Measurements from ENCODE around the gene SHISA4. TPM values are rescaled to one million over a fixed set of nuclear protein-coding genes. Genes with fewer than 3 reads are reported as not detected.

The SHISA4 gene
- total and polyA plus RNA-seq, 2 donors (not counting 3 experiments of a cell fraction or from before 2014, with no cell fraction given) = 25.6 to 78.2 TPM

- no peaks in the 10 kb centered on the region for H3K9me1 ChIP-seq (replicated peaks; ENCODE audit: control insufficient read depth, extremely low read depth, insufficient read depth, low read length)
- no peak for DNase-seq (ENCODE audit: low read depth, low spot score)
- no TSS peak for BruUV-seq (replicated peaks)
- H3K27ac ChIP-seq (ENCODE audit: insufficient read depth, low read depth, low read length) = no peak overlapping the region
- CTCF ChIA-PET = interaction anchor here (1.4 to 10.8 kb wide), 15 partner anchors 7 to 103 kb away, joined by 5 to 577 read pairs (median 23); partner anchors contain the start of genes IPO9, LMOD1, RNPEP and TIMM17A
- no peaks in the 10 kb centered on the region for H4K20me1 ChIP-seq (replicated peaks; ENCODE audit: control insufficient read depth, extremely low read depth, insufficient read depth, low read length)
- no peaks in the 10 kb centered on the region for H3K36me3 ChIP-seq (ENCODE audit: control insufficient read depth in 2 of 2, extremely low read depth in 1 of 2, insufficient read depth in 2 of 2, low read length in 2 of 2)
- no peaks in the 10 kb centered on the region for H3K79me2 ChIP-seq (ENCODE audit: control insufficient read depth, insufficient read depth, low read length)
- dilution Hi-C loops (cut with MboI; ENCODE audit: extremely low pct_ligation_motif_present, low sequenced_read_pairs) (no loop called here), intact Hi-C loops (cut with micrococcal nuclease) (loop anchor here (1.0 to 2.0 kb wide), 7 partner anchors 7 to 222 kb away; partner anchors contain the start of genes LMOD1 and TIMM17A)
- no peak overlapping the region for H3K9ac ChIP-seq (replicated peaks; ENCODE audit: extremely low read depth, insufficient read depth, low read length)
- POLR2A ChIA-PET = interaction anchor here (1.6 to 1.8 kb wide), 2 partner anchors 67 to 75 kb away, joined by 3 to 4 read pairs; no protein-coding TSS in a partner anchor
- no peak overlapping the region for H3K4me2 ChIP-seq (ENCODE audit: insufficient read depth, low read length)
- no peak for FAIRE-seq
- no peak overlapping the region for H3K4me3 ChIP-seq (replicated peaks in 1 of 3; ENCODE audit: insufficient read depth in 1 of 3, low read depth in 1 of 3, low read length in 3 of 3)
- H2AFZ ChIP-seq (ENCODE audit: low read depth, low read length) = no peak overlapping the region
- H3K9me3 ChIP-seq (replicated peaks; ENCODE audit: control insufficient read depth, insufficient read depth, low read length) = no peaks in the 10 kb centered on the region
- H3K4me1 ChIP-seq (ENCODE audit: control insufficient read depth, extremely low read depth, insufficient read depth, low read length) = peaks cover 4% of the 10 kb centered on the region
- no peak for TF ChIP-seq GATA2 (IDR thresholded peaks at IDR 0.05; ENCODE audit: insufficient read depth, insufficient read length, low read depth, low read length)
- no peaks in the 10 kb centered on the region for H3K27me3 ChIP-seq (ENCODE audit: control insufficient read depth in 2 of 2, insufficient read depth in 2 of 2, low read length in 2 of 2)
These were observed 8.3 kb downstream of the SHISA4 start for GRCh38 chr1:201896951-201897391.

- Histone ChIP-seq H3K4me2 (ENCODE audit: insufficient read depth, low read length) (no peak overlapping the region), H3K4me1 (ENCODE audit: control insufficient read depth, extremely low read depth, insufficient read depth, low read length) (peaks cover 4% of the 10 kb centered on the region), H3K9me3 (replicated peaks; ENCODE audit: control insufficient read depth, insufficient read depth, low read length) (no peaks in the 10 kb centered on the region), H3K4me3 (replicated peaks in 1 of 3; ENCODE audit: insufficient read depth in 1 of 3, low read depth in 1 of 3, low read length in 3 of 3) (no peak overlapping the region), H3K9me1 (replicated peaks; ENCODE audit: control insufficient read depth, extremely low read depth, insufficient read depth, low read length) (no peaks in the 10 kb centered on the region), H3K27me3 (ENCODE audit: control insufficient read depth in 2 of 2, insufficient read depth in 2 of 2, low read length in 2 of 2) (no peaks in the 10 kb centered on the region), H3K79me2 (ENCODE audit: control insufficient read depth, insufficient read depth, low read length) (no peaks in the 10 kb centered on the region), H4K20me1 (replicated peaks; ENCODE audit: control insufficient read depth, extremely low read depth, insufficient read depth, low read length) (no peaks in the 10 kb centered on the region), H3K27ac (ENCODE audit: insufficient read depth, low read depth, low read length) (no peak overlapping the region), H3K9ac (replicated peaks; ENCODE audit: extremely low read depth, insufficient read depth, low read length) (no peak overlapping the region), H3K36me3 (ENCODE audit: control insufficient read depth in 2 of 2, extremely low read depth in 1 of 2, insufficient read depth in 2 of 2, low read length in 2 of 2) (no peaks in the 10 kb centered on the region), H2AFZ (ENCODE audit: low read depth, low read length) (no peak overlapping the region)
- no peak for DNase-seq (ENCODE audit: low read depth, low spot score)
- CTCF ChIA-PET = interaction anchor here (0.7 to 10.8 kb wide), 6 partner anchors 12 to 70 kb away, joined by 3 to 577 read pairs (median 4); partner anchors contain the start of genes LMOD1 and TIMM17A
- FAIRE-seq = no peak
- dilution Hi-C loops (cut with MboI; ENCODE audit: extremely low pct_ligation_motif_present, low sequenced_read_pairs) = no loop called here
- intact Hi-C loops (cut with micrococcal nuclease) = no loop called here
- TF ChIP-seq JUN (IDR thresholded peaks at IDR 0.05; ENCODE audit: borderline replicate concordance, insufficient read depth, insufficient read length, low read depth) (no peak), POLR2A (IDR thresholded peaks at IDR 0.05; ENCODE audit: low read depth, low read length) (no peak), CTCF (IDR thresholded peaks at IDR 0.05; ENCODE audit: extremely low read depth in 1 of 2, insufficient read depth in 1 of 2, low read depth in 1 of 2, low read length in 2 of 2) (no peak), MYC (IDR thresholded peaks at IDR 0.05; ENCODE audit: low read depth, low read length) (no peak), FOS (IDR thresholded peaks at IDR 0.05; ENCODE audit: borderline replicate concordance, insufficient read depth, low read length) (no peak), EZH2 (IDR thresholded peaks at IDR 0.05; ENCODE audit: borderline replicate concordance, low read depth, low read length, severe bottlenecking) (no peak), GATA2 (IDR thresholded peaks at IDR 0.05; ENCODE audit: insufficient read depth, insufficient read length, low read depth, low read length) (no peak), POLR2AphosphoS5 (IDR thresholded peaks at IDR 0.05; ENCODE audit: insufficient read depth, low read depth, low read length) (no peak), MAX (IDR thresholded peaks at IDR 0.05; ENCODE audit: insufficient read depth, insufficient read length) (no peak)
- BruUV-seq (replicated peaks) = no TSS peak
- POLR2A ChIA-PET = no interaction called here
These were observed 9.7 kb downstream of the SHISA4 start for GRCh38 chr1:201898240-201898894.
